Mesendoderm (in vitro differentiated cells): ENCODE results near the gene ADIPOR2.

Experiments used
- DNase-seq: peaks from one replicate; pipeline ENCODE4 v3.0.0; 2013
- H2AK5ac ChIP-seq: 2 replicates; pipeline ENCODE4 v1.6.1; 2013; ENCODE audit warnings: low read length, inconsistent platforms
- H2BK120ac ChIP-seq: 2 replicates; pipeline ENCODE4 v1.6.1; 2013; ENCODE audit warnings: low read depth, mild to moderate bottlenecking, low read length, moderate library complexity, mixed read lengths
- H2BK15ac ChIP-seq: replicated peaks from 2 replicates; pipeline ENCODE4 v1.6.1; 2013; ENCODE audit warnings: low read depth, mild to moderate bottlenecking, moderate library complexity
- H2BK5ac ChIP-seq: 2 replicates; pipeline ENCODE4 v1.6.1; 2013; ENCODE audit warnings: low read length, inconsistent platforms
- H3K18ac ChIP-seq: 2 replicates; pipeline ENCODE4 v1.6.1; 2013; ENCODE audit warnings: mild to moderate bottlenecking, low read length, mixed read lengths
- H3K23ac ChIP-seq: one replicate; pipeline ENCODE4 v1.6.1; 2013; ENCODE audit warnings: low read length
- H3K27ac ChIP-seq: 2 replicates; pipeline ENCODE4 v1.5.1; 2013; ENCODE audit warnings: low read depth, mild to moderate bottlenecking, inconsistent platforms, low read length, moderate library complexity
- H3K27me3 ChIP-seq: 2 replicates; pipeline ENCODE4 v1.6.1; 2013; ENCODE audit warnings: low read length, control low read depth, mild to moderate bottlenecking, inconsistent platforms; ENCODE audit not compliant: insufficient read depth, poor library complexity
- H3K36me3 ChIP-seq: 2 replicates; pipeline ENCODE4 v1.6.1; 2013; ENCODE audit warnings: low read length, inconsistent platforms; ENCODE audit not compliant: control insufficient read depth, insufficient read depth
- H3K4ac ChIP-seq: one replicate; pipeline ENCODE4 v1.6.1; 2013; ENCODE audit warnings: low read depth, mild to moderate bottlenecking, low read length, moderate library complexity
- H3K4me1 ChIP-seq: 2 replicates; pipeline ENCODE4 v1.6.1; 2013; ENCODE audit warnings: low read depth, low read length, inconsistent platforms; ENCODE audit not compliant: control insufficient read depth
- H3K4me2 ChIP-seq: 2 replicates; pipeline ENCODE4 v1.6.1; 2013; ENCODE audit warnings: low read length
- H3K4me3 ChIP-seq: 2 replicates; pipeline ENCODE4 v1.5.1; 2013; ENCODE audit warnings: mild to moderate bottlenecking, low read length
- H3K56ac ChIP-seq: one replicate; pipeline ENCODE4 v1.6.1; 2013; ENCODE audit warnings: low read length
- H3K79me1 ChIP-seq: 2 replicates; pipeline ENCODE4 v1.6.1; 2013; ENCODE audit warnings: low read length, inconsistent platforms
- H3K79me2 ChIP-seq: 2 replicates; pipeline ENCODE4 v1.6.1; 2013; ENCODE audit warnings: mild to moderate bottlenecking, low read length; ENCODE audit not compliant: control insufficient read depth, insufficient read depth
- H3K9ac ChIP-seq: 2 replicates; pipeline ENCODE4 v1.6.1; 2013; ENCODE audit warnings: low read length, inconsistent platforms
- H4K5ac ChIP-seq: one replicate; pipeline ENCODE4 v1.6.1; 2013; ENCODE audit warnings: low read length
- H4K8ac ChIP-seq: one replicate; pipeline ENCODE4 v1.6.1; 2013; ENCODE audit warnings: low read depth, mild to moderate bottlenecking, control low read depth, low read length, moderate library complexity
- WGBS: extraction: QIAGEN DNeasy Blood & Tissue Kit; methylation state at CpG from one replicate; pipeline ENCODE4 v1.1.7; 2013; ENCODE audit warnings: low lambda C conversion rate, missing lambda C conversion rate; ENCODE audit not compliant: insufficient coverage; ENCODE audit errors: extremely low coverage; 5-methylcytosine and 5-hydroxymethylcytosine counted together

Gene ADIPOR2

DNA sequence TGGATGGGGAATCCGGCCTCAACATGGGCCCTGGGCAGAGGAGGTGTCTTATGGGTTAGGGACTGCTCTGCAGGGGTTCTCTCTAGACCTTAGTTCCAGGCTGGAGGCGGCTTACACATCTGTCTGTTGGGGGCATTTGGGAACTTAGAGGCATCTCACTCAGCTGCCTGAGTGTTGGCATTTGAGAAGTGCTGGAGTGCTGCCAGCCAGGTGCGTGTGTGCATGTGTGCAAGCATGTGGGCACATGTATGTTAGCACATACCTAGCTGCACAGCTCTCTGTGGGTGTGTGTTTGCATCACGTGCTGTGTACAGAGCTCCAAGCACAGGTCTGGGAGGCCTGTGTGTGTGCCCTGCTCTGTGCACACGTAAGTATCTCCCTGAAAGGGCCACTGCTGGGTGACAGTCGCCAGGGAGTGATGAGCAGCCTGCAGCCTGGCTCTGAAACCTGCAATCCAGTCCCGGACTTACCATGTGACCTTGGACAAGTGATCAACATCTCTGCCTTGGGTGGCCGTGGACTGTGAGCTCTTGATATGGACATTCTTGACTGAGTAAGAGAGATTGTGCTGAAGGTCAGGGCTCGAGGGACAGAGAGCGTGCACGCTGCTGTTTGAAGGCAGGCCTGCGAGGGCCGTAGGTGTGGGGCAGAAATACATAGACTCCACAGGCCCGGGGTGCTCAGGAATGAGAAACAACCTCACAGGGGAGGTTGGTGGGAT, 134.7 kb downstream of the ADIPOR2 start:
- no peak for DNase-seq
- Histone ChIP-seq H3K79me2 (no peaks in the 10 kb centered on the region), H3K79me1 (no peaks in the 10 kb centered on the region), H3K23ac (no peak overlapping the region), H3K4ac (no peak overlapping the region), H3K18ac (no peak overlapping the region), H3K36me3 (no peaks in the 10 kb centered on the region), H2BK5ac (no peak overlapping the region), H3K4me2 (no peak overlapping the region), H3K4me1 (no peaks in the 10 kb centered on the region), H2BK120ac (no peak overlapping the region), H3K4me3 (no peak overlapping the region), H2AK5ac (no peak overlapping the region), H3K27me3 (peaks cover 7% of the 10 kb centered on the region), H2BK15ac (no peak overlapping the region), H3K27ac (no peak overlapping the region), H4K8ac (no peak overlapping the region), H3K9ac (no peak overlapping the region), H4K5ac (no peak overlapping the region), H3K56ac (no peak overlapping the region)
- no CpG with 5 or more reads among the region's 14 CpGs for WGBS

DNA sequence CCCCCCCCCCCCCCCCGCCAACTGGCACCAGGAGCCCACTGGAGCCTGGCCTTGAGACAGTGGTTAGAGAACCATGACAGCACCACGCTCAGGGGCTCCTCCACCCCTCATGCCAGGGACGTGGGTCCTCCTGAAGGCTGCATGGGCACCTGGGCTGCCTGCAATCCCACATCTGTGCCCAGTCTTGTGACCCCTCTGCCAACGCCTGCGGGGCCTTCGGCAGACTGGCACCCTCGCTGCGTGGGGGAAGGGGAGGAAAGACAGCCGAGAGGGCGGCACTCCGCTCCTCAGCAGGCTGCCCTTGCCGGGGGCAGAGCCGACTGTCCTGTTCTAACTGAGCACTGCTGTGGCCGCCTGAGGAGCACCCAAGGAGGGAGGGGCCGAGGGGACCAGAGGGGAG, 135.5 kb downstream of the ADIPOR2 start:
- Histone ChIP-seq H4K5ac (no peak overlapping the region), H3K23ac (no peak overlapping the region), H3K36me3 (no peaks in the 10 kb centered on the region), H4K8ac (no peak overlapping the region), H3K27me3 (no peaks in the 10 kb centered on the region), H3K4me3 (no peak overlapping the region), H3K9ac (no peak overlapping the region), H3K4ac (no peak overlapping the region), H2BK5ac (no peak overlapping the region), H3K79me2 (no peaks in the 10 kb centered on the region), H3K79me1 (no peaks in the 10 kb centered on the region), H3K4me1 (peaks cover 1% of the 10 kb centered on the region), H3K18ac (no peak overlapping the region), H2BK15ac (no peak overlapping the region), H2BK120ac (no peak overlapping the region), H2AK5ac (no peak overlapping the region), H3K27ac (no peak overlapping the region), H3K56ac (peak overlapping the region; percentile 25), H3K4me2 (no peak overlapping the region)
- WGBS = no CpG with 5 or more reads among the region's 15 CpGs
- no peak for DNase-seq

DNA sequence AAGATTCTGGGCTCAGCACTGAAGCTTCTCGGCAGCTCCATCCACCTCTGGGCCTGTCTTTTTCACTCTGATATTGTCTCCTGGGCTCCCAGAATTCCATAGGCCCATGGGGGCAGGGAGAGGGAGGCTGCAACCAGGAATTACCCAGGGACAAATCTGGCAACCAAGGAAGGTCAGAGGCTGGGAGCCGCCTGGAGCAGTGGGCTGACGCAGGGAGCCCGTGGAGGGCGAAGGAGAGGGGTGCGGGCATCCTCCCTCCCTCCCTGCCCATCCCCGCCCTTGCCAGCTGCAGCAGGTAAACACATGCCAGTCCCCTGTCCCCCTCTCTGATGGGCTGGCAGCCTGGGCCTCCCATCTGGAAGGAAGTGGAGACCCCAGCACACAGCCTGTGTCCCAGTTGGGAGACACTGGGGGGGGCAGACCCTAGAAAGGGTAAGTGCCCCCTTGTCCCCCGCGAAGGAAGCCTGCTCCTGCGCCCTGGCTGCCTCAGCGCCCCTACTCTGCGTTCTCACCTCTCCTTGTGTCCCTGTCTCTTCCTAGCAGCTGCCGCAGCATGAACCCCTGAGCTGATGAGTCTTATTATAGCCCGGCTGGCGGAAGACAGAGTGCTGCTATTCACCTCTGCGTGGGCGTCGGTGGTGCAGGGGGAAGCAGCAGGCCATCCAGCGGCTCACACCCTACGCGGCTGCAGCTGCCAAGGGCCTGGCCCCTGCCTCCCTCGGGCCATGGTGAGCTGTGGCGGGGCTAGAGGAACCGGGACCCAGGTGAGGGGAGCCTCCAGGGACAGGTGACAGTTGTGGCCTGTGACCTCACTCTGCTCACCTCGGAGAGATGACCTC, 136.2 kb downstream of the ADIPOR2 start:
- no peak overlapping the region for H3K9ac ChIP-seq
- H4K5ac ChIP-seq = no peak overlapping the region
- no peak for DNase-seq
- no peak overlapping the region for H3K56ac ChIP-seq
- no peaks in the 10 kb centered on the region for H3K27me3 ChIP-seq
- no peaks in the 10 kb centered on the region for H3K36me3 ChIP-seq
- no peak overlapping the region for H3K18ac ChIP-seq
- H4K8ac ChIP-seq = no peak overlapping the region
- no peak overlapping the region for H2BK15ac ChIP-seq
- no peak overlapping the region for H3K4ac ChIP-seq
- no peak overlapping the region for H2BK5ac ChIP-seq
- H3K4me3 ChIP-seq = no peak overlapping the region
- no CpG with 5 or more reads among the region's 25 CpGs for WGBS
- no peak overlapping the region for H3K27ac ChIP-seq
- peaks cover 1% of the 10 kb centered on the region for H3K4me1 ChIP-seq
- H3K79me1 ChIP-seq = no peaks in the 10 kb centered on the region
- H3K79me2 ChIP-seq = no peaks in the 10 kb centered on the region
- no peak overlapping the region for H2AK5ac ChIP-seq
- H3K4me2 ChIP-seq = no peak overlapping the region
- no peak overlapping the region for H3K23ac ChIP-seq
- no peak overlapping the region for H2BK120ac ChIP-seq

DNA sequence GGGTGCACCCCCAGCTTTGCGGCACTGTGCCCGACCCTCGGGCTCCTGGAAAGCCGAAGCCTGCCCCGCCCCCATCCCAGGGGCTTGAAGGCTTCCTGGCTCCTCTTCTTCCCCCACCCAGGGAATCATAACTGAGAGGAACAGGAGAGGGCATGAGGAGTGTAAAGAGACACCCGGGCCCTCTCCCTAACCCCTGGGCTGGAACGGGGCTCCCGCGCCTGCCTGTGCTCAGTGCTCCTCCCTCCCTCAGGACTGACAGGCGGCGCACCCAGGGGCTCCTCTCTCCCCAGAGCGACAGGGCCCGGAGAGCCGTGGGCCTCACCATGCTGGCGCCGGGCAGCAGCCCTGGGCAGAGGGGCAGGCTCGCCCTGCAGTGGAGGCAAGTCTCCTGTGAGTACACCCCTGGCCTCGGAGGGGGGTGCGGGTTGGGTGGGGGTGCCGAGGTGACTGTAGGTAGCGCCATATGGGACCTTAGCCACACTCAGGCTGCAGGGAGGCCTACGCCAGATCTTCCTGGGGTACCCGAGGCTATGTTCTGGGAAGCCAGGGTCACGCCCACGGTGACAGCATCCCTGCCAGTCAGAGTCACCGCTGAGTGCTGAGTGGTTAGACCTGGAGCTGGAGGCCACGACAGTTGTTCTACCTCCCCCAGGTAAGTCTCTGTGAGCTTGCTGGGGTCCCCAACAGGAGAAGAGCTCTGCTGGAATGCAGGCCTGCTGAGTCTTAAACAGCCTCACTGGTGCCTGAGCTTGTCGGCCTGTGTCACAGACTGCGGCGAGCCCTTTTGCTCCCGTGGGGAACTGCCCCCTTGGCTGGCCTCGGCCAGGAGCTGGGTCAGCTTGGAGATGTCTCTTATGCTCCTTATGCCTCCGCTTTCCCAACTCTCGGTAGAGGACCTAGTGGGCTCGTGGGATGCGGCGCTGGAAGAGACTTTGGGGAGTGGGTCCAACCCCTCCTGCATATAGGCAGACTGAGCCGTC, 137.2 kb downstream of the ADIPOR2 start:
- Histone ChIP-seq H3K27me3 (no peaks in the 10 kb centered on the region), H3K79me2 (no peaks in the 10 kb centered on the region), H3K4ac (no peak overlapping the region), H3K23ac (no peak overlapping the region), H2BK5ac (no peak overlapping the region), H4K5ac (no peak overlapping the region), H3K56ac (no peak overlapping the region), H3K4me1 (peaks cover 1% of the 10 kb centered on the region), H2BK120ac (no peak overlapping the region), H4K8ac (no peak overlapping the region), H2BK15ac (no peak overlapping the region), H3K4me3 (no peak overlapping the region), H3K18ac (no peak overlapping the region), H2AK5ac (no peak overlapping the region), H3K9ac (no peak overlapping the region), H3K36me3 (no peaks in the 10 kb centered on the region), H3K4me2 (no peak overlapping the region), H3K27ac (no peak overlapping the region), H3K79me1 (no peaks in the 10 kb centered on the region)
- DNase-seq = no peak
- no CpG with 5 or more reads among the region's 38 CpGs for WGBS

DNA sequence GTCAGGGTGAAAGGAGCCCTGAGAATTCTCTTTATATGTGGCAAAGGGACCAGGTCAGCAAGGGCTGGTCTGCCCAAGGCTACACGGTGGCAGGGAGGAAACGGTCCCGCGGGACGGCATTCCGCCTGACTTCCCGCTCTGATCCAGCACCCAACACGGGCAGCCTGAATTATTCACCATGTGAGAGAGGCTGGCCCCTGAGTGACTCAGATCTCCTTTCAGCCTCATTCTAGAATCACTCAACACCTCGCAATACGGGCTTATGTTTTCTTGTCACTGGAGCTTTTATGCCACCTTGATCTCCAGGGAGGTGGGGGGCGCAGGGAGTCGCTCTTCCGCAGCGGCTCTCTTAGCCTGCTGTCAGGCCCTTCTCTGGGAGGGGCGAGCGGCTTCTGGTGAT, 138.0 kb downstream of the ADIPOR2 start:
- no peak overlapping the region for H3K4me2 ChIP-seq
- H3K36me3 ChIP-seq = no peaks in the 10 kb centered on the region
- no peak overlapping the region for H3K56ac ChIP-seq
- no peaks in the 10 kb centered on the region for H3K79me2 ChIP-seq
- H3K27ac ChIP-seq = no peak overlapping the region
- no peak overlapping the region for H4K8ac ChIP-seq
- H3K18ac ChIP-seq = no peak overlapping the region
- WGBS = no CpG with 5 or more reads among the region's 16 CpGs
- no peak overlapping the region for H2BK5ac ChIP-seq
- no peak overlapping the region for H4K5ac ChIP-seq
- no peak overlapping the region for H2BK120ac ChIP-seq
- no peak overlapping the region for H3K4ac ChIP-seq
- H3K23ac ChIP-seq = no peak overlapping the region
- no peak for DNase-seq
- no peak overlapping the region for H3K9ac ChIP-seq
- peaks cover 1% of the 10 kb centered on the region for H3K4me1 ChIP-seq
- no peak overlapping the region for H2AK5ac ChIP-seq
- no peak overlapping the region for H2BK15ac ChIP-seq
- H3K79me1 ChIP-seq = no peaks in the 10 kb centered on the region
- no peaks in the 10 kb centered on the region for H3K27me3 ChIP-seq
- no peak overlapping the region for H3K4me3 ChIP-seq
